Measurements from ENCODE around the gene ITPK1.
"Not testable (repeated sequence)": the region's sequence is repeated elsewhere in the genome, so short reads cannot be mapped to it uniquely, and the experiment has no call there.

Gene ITPK1

GRCh38 chr14:93082576-93083001, 33.1 kb downstream of the ITPK1 start:
- no peak for DNase-seq

- no peak for DNase-seq
Measured at GRCh38 chr14:93081876-93082570, 33.7 kb downstream of the ITPK1 start.

- DNase-seq: no peak
Measured at GRCh38 chr14:93079865-93080403, 35.8 kb downstream of the ITPK1 start.

- DNase-seq: no peak
Measured at GRCh38 chr14:93079321-93079720, 36.4 kb downstream of the ITPK1 start.

- no peak for DNase-seq
Measured at GRCh38 chr14:93078870-93079269, 36.9 kb downstream of the ITPK1 start.

- no peak for DNase-seq
Measured at GRCh38 chr14:93076755-93077154, 39.0 kb downstream of the ITPK1 start.

GRCh38 chr14:93075891-93076290, 39.8 kb downstream of the ITPK1 start:
- no peak for DNase-seq

- DNase-seq: no peak
Measured at GRCh38 chr14:93073910-93074769, 41.6 kb downstream of the ITPK1 start.

- DNase-seq: no peak
Measured at GRCh38 chr14:93073358-93073707, 42.4 kb downstream of the ITPK1 start.

- DNase-seq: no peak
Measured at GRCh38 chr14:93072659-93073357, 42.9 kb downstream of the ITPK1 start.

GRCh38 chr14:93068711-93069110, 47.0 kb downstream of the ITPK1 start:
- DNase-seq: no peak

- DNase-seq: no peak
Measured at GRCh38 chr14:93067088-93067487, 48.6 kb downstream of the ITPK1 start.

- DNase-seq: no peak
Measured at GRCh38 chr14:93065272-93065730, 50.4 kb downstream of the ITPK1 start.

GRCh38 chr14:93064411-93065271, 51.1 kb downstream of the ITPK1 start:
- no peak for DNase-seq

- no peak for DNase-seq
Measured at GRCh38 chr14:93063393-93063792, 52.3 kb downstream of the ITPK1 start.

GRCh38 chr14:93062890-93063289, 52.8 kb downstream of the ITPK1 start:
- DNase-seq: no peak

GRCh38 chr14:93062013-93062412, 53.7 kb downstream of the ITPK1 start:
- DNase-seq: not testable (repeated sequence)

- DNase-seq: no peak
Measured at GRCh38 chr14:93061380-93062012, 54.2 kb downstream of the ITPK1 start.

GRCh38 chr14:93060841-93061240, 54.9 kb downstream of the ITPK1 start:
- no peak for DNase-seq

- no peak for DNase-seq
Measured at GRCh38 chr14:93059917-93060545, 55.7 kb downstream of the ITPK1 start.

- no peak for DNase-seq
Measured at GRCh38 chr14:93059260-93059659, 56.5 kb downstream of the ITPK1 start.
